AG10803 (cell line): ENCODE results near the gene SUGCT.
"Not testable (repeated sequence)": the region's sequence is repeated elsewhere in the genome, so short reads cannot be mapped to it uniquely, and the experiment has no call there.

Experiments
- DNase-seq: peaks from one replicate; pipeline ENCODE4 v3.0.0; 2010; ENCODE audit warnings: low read depth
- H3K4me3 ChIP-seq: 2 replicates; pipeline ENCODE4 v1.5.1; 2011; ENCODE audit warnings: mild to moderate bottlenecking, low read length, control low read depth
- CTCF ChIP-seq: conservative IDR thresholded peaks from 2 replicates; pipeline ENCODE4 v1.5.1; 2011; ENCODE audit warnings: mild to moderate bottlenecking, low read length, control low read depth, inconsistent platforms

Gene SUGCT

GRCh38 chr7:40098810-40099209, 36.0 kb upstream of the SUGCT start:
- H3K4me3 ChIP-seq: no peak overlapping the region
- DNase-seq: no peak
- TF ChIP-seq CTCF: no peak

GRCh38 chr7:40099837-40100236, 35.0 kb upstream of the SUGCT start:
- no peak overlapping the region for H3K4me3 ChIP-seq
- peak; percentile 4 for DNase-seq
- TF ChIP-seq CTCF: no peak

GRCh38 chr7:40101201-40101600, 33.6 kb upstream of the SUGCT start:
- no peak for DNase-seq
- no peak overlapping the region for H3K4me3 ChIP-seq
- TF ChIP-seq CTCF: no peak

GRCh38 chr7:40102897-40103296, 31.9 kb upstream of the SUGCT start:
- no peak overlapping the region for H3K4me3 ChIP-seq
- TF ChIP-seq CTCF: no peak
- DNase-seq: no peak

GRCh38 chr7:40105879-40106473, 28.8 kb upstream of the SUGCT start:
- H3K4me3 ChIP-seq: no peak overlapping the region
- no peak for TF ChIP-seq CTCF
- DNase-seq: no peak

GRCh38 chr7:40115936-40116335, 18.9 kb upstream of the SUGCT start:
- H3K4me3 ChIP-seq: no peak overlapping the region
- no peak for TF ChIP-seq CTCF
- no peak for DNase-seq

GRCh38 chr7:40117199-40117598, 17.6 kb upstream of the SUGCT start:
- not testable (repeated sequence) for DNase-seq, H3K4me3 ChIP-seq

GRCh38 chr7:40118201-40118600, 16.6 kb upstream of the SUGCT start:
- H3K4me3 ChIP-seq, DNase-seq: not testable (repeated sequence)
